GM12878 (cell line): ENCODE data around the gene CLTCL1. TPM values are rescaled to one million over a fixed set of nuclear protein-coding genes. Genes with fewer than 3 reads are reported as not detected.

Experiments used
- ATAC-seq: fragments of 200-7000 bp; cut with Tn5 transposase; 3 replicates; pipeline ENCODE4 v1.9.1; 2020; ENCODE audit warnings: mild to moderate bottlenecking, moderate library complexity
- BruUV-seq: library from RNA; stranded (reverse); fragments of 400-500 nt; replicated peaks from 2 replicates; lab custom pipeline; 2021; lab: Mats Ljungman, UMichigan
- CTCF ChIA-PET: fragments of 300-600 bp; sonication (Branson Sonifier 250); formaldehyde crosslinking; extraction: SDS; loops from one replicate; lab custom pipeline; 2021; ENCODE audit warnings: inconsistent platforms; lab: Yijun Ruan, JAX
- POLR2A ChIA-PET: fragments of 350-600 bp; formaldehyde crosslinking; extraction: SDS; loops from one replicate; lab custom pipeline; 2021; ENCODE audit warnings: inconsistent platforms; lab: Charles Lee
- RAD21 ChIA-PET: fragments of 300-600 bp; sonication (Branson Sonifier 250); formaldehyde crosslinking; loops from one replicate; lab custom pipeline; 2023; ENCODE audit warnings: antibody characterized with exemption; ENCODE audit not compliant: unreplicated experiment; lab: Charles Lee
- SMC1A ChIA-PET: fragments of 300-600 bp; sonication (Branson Sonifier 250); formaldehyde crosslinking; loops from one replicate; lab custom pipeline; 2023; ENCODE audit not compliant: unreplicated experiment, uncharacterized antibody; lab: Charles Lee
- DNase-seq: peaks from one replicate; pipeline ENCODE4 v3.0.0-alpha.2; 2011; ENCODE audit warnings: low read depth, low spot score
- FAIRE-seq: peaks from 3 replicates; lab custom pipeline; 2011; peaks lifted over from hg19 to GRCh38; lab: Jason Lieb, UNC
- H2AFZ ChIP-seq: 2 replicates; pipeline ENCODE4 v1.6.0; 2011; ENCODE audit warnings: low read depth, low read length, control low read depth; ENCODE audit not compliant: control insufficient read depth
- H3K27ac ChIP-seq: 2 replicates; pipeline ENCODE4 v1.5.1; 2011; ENCODE audit warnings: control low read depth; ENCODE audit not compliant: control insufficient read depth, insufficient read depth
- H3K27me3 ChIP-seq, 2 experiments: replicated peaks in 1 of 2; 2 replicates each; pipeline versions ENCODE4 v1.6.0 to v1.6.1; 2011; ENCODE audit warnings: low read length in 1 of 2; ENCODE audit not compliant: control insufficient read depth in 2 of 2, insufficient read depth in 2 of 2
- H3K36me3 ChIP-seq, 2 experiments: 2 replicates each; pipeline ENCODE4 v1.5.1; 2011; ENCODE audit warnings: low read length in 1 of 2; ENCODE audit not compliant: control insufficient read depth in 2 of 2, insufficient read depth in 2 of 2
- H3K4me1 ChIP-seq: 2 replicates; pipeline ENCODE4 v1.6.1; 2011; ENCODE audit warnings: mild to moderate bottlenecking, low read length, moderate library complexity, mixed read lengths; ENCODE audit not compliant: control insufficient read depth, insufficient read depth
- H3K4me2 ChIP-seq: 2 replicates; pipeline ENCODE4 v1.6.0; 2011; ENCODE audit warnings: control low read depth; ENCODE audit not compliant: control insufficient read depth, insufficient read depth
- H3K4me3 ChIP-seq: fragments of 200-600 bp; sonication (generic); 2 replicates; pipeline ENCODE4 v1.5.1; 2016
- H3K79me2 ChIP-seq: 2 replicates; pipeline ENCODE4 v1.6.0; 2011; ENCODE audit warnings: low read length; ENCODE audit not compliant: control insufficient read depth, insufficient read depth
- H3K9ac ChIP-seq: 2 replicates; pipeline ENCODE4 v1.8.0; 2011; ENCODE audit warnings: low read length, control low read depth, mixed read lengths; ENCODE audit not compliant: control insufficient read depth, insufficient read depth
- H3K9me3 ChIP-seq: replicated peaks from 3 replicates; pipeline ENCODE4 v1.5.1; 2011; ENCODE audit warnings: mild to moderate bottlenecking, low read length; ENCODE audit not compliant: control insufficient read depth, insufficient read depth
- H4K20me1 ChIP-seq: 2 replicates; pipeline ENCODE4 v1.6.0; 2011; ENCODE audit not compliant: control insufficient read depth, insufficient read depth
- CBFB ChIP-seq: IDR thresholded peaks from 2 replicates; pipeline ENCODE4 v1.6.1; 2016; ENCODE audit warnings: antibody characterized with exemption, low read depth
- CBX5 ChIP-seq: sonication (generic); IDR thresholded peaks from 2 replicates; pipeline ENCODE4 v1.6.1; 2016; ENCODE audit warnings: low read depth, moderate library complexity, mild to moderate bottlenecking, inconsistent platforms
- CHD2 ChIP-seq: IDR thresholded peaks from 2 replicates; pipeline ENCODE4 v1.6.1; 2011; ENCODE audit warnings: low read depth, low read length, improper control_type of control experiment, borderline replicate concordance
- E4F1 ChIP-seq: fragments of 450-650 bp; IDR thresholded peaks from 2 replicates; pipeline ENCODE4 v1.6.1; 2018; ENCODE audit warnings: borderline replicate concordance, mild to moderate bottlenecking; ENCODE audit not compliant: partially characterized antibody
- EZH2 ChIP-seq: IDR thresholded peaks from 2 replicates; pipeline ENCODE4 v1.6.1; 2012; ENCODE audit warnings: low read depth, mild to moderate bottlenecking, control low read depth, inconsistent platforms, low read length, borderline replicate concordance; ENCODE audit not compliant: control insufficient read depth
- HDAC2 ChIP-seq: fragments of 200-600 bp; sonication (generic); IDR thresholded peaks from 2 replicates; pipeline ENCODE4 v1.6.1; 2017
- IKZF1 ChIP-seq: fragments of 450-650 bp; conservative IDR thresholded peaks from 2 replicates; pipeline ENCODE4 v1.6.1; 2017; ENCODE audit warnings: antibody characterized with exemption, mild to moderate bottlenecking
- IRF3 ChIP-seq: fragments of 450-650 bp; IDR thresholded peaks from 2 replicates; pipeline ENCODE4 v1.6.1; 2014; ENCODE audit warnings: mild to moderate bottlenecking
- NBN ChIP-seq: fragments of 450-650 bp; IDR thresholded peaks from 2 replicates; pipeline ENCODE4 v1.6.1; 2016
- PKNOX1 ChIP-seq: fragments of 450-650 bp; IDR thresholded peaks from 2 replicates; pipeline ENCODE4 v1.6.1; 2016; ENCODE audit warnings: mild to moderate bottlenecking
- PML ChIP-seq: IDR thresholded peaks from 2 replicates; pipeline ENCODE4 v1.6.1; 2012; ENCODE audit warnings: low read length, inconsistent platforms
- SIX5 ChIP-seq: IDR thresholded peaks from 2 replicates; pipeline ENCODE4 v1.6.1; 2011; ENCODE audit warnings: mild to moderate bottlenecking, low read depth, low read length, moderate library complexity; ENCODE audit not compliant: severe bottlenecking
- SKIL ChIP-seq: fragments of 450-650 bp; IDR thresholded peaks from 2 replicates; pipeline ENCODE4 v1.6.1; 2017; ENCODE audit warnings: mild to moderate bottlenecking, low read depth, inconsistent platforms; ENCODE audit not compliant: poor library complexity, severe bottlenecking
- SMC3 ChIP-seq: IDR thresholded peaks from 2 replicates; pipeline ENCODE4 v1.6.1; 2011; ENCODE audit warnings: low read length, improper control_type of control experiment, borderline replicate concordance
- SREBF2 ChIP-seq: IDR thresholded peaks from 2 replicates; pipeline ENCODE4 v1.6.1; 2012; ENCODE audit warnings: mild to moderate bottlenecking, low read length
- STAT3 ChIP-seq: IDR thresholded peaks from 2 replicates; pipeline ENCODE4 v1.6.1; 2011; ENCODE audit warnings: low read depth, low read length, improper control_type of control experiment
- TBL1XR1 ChIP-seq: IDR thresholded peaks from 2 replicates; pipeline ENCODE4 v1.6.1; 2012; ENCODE audit warnings: low read depth, low read length, improper control_type of control experiment
- YY1 ChIP-seq: IDR thresholded peaks from 2 replicates; pipeline ENCODE4 v1.6.1; 2011; ENCODE audit warnings: low read depth, mild to moderate bottlenecking, low read length
- in situ Hi-C: fragments of 300-500 bp; cut with MboI; formaldehyde crosslinking; loops from 9 replicates; pipeline ENCODE4 v1.14.3; 2018; ENCODE audit warnings: mixed read lengths
- intact Hi-C: fragments of 100-400 bp; cut with micrococcal nuclease; formaldehyde crosslinking; loops from one replicate; pipeline ENCODE4 v1.14.2; 2022; ENCODE audit not compliant: unreplicated experiment
- polyA plus RNA-seq, 11 experiments: library from polyadenylated mRNA; depleted of rRNA in 4 of 11; unstranded in 6 of 11; stranded (reverse) in 5 of 11; fragments of >200 nt; fragmentation: Nextera tagmentation in 4 of 11; fragmentation: Illumina TruSeq in 1 of 11; extraction: Ambion mirVana in 4 of 11; extraction: Trizol in 1 of 11; gene quantifications; 1 replicate in 1 of 11; 2 replicates in 10 of 11; pipeline versions ENCODE4 v1.2.1 to v1.2.3, GENCODE V29; 2011 to 2016; ENCODE audit warnings: inconsistent platforms in 2 of 11, missing spikeins in 2 of 11, low read depth in 1 of 11
- total RNA-seq, 4 experiments: library from RNA; depleted of rRNA in 3 of 4; stranded (reverse); fragments of >200 nt in 3 of 4; fragmentation: Illumina TruSeq in 1 of 4; extraction: Trizol in 1 of 4; gene quantifications; 2 replicates each; pipeline versions ENCODE4 v1.2.1 to v1.2.3, GENCODE V29; 2013 to 2021

Gene CLTCL1
- total and polyA plus RNA-seq, 10 of the 15 experiments (the other 5 are each of a cell fraction or from before 2014, with no cell fraction given): under 0.01 to 0.35 (median 0.12) TPM; not detected in 2

- Histone ChIP-seq H4K20me1 (no peaks in the 10 kb centered on the region), H3K4me1 (peaks cover 9% of the 10 kb centered on the region), H2AFZ (no peak overlapping the region), H3K9ac (no peak overlapping the region), H3K27ac (no peak overlapping the region), H3K36me3 (no peaks in the 10 kb centered on the region), H3K27me3 (peaks cover 3 to 4% of the 10 kb centered on the region in 2 experiments), H3K4me3 (no peak overlapping the region), H3K4me2 (no peak overlapping the region), H3K9me3 (no peaks in the 10 kb centered on the region), H3K79me2 (no peaks in the 10 kb centered on the region)
- ATAC-seq (no peak), FAIRE-seq (no peak), DNase-seq (no peak)
- POLR2A ChIA-PET: no interaction called here
- intact Hi-C loops: loop anchor here (10.0 kb wide), 2 partner anchors 129 to 179 kb away; partner anchors contain the start of genes CDC45 and UFD1
- in situ Hi-C loops: no loop called here
- no TSS peak for BruUV-seq
- RAD21 ChIA-PET: interaction anchor here (1.1 to 1.4 kb wide), 2 partner anchors 117 to 181 kb away, joined by 3 to 4 read pairs; partner anchors contain the start of gene SLC25A1
- TF ChIP-seq CBX5 (no peak), CBFB (no peak), CHD2 (no peak), HDAC2 (no peak), PKNOX1 (no peak), SKIL (no peak), YY1 (no peak), IKZF1 (no peak), STAT3 (no peak), EZH2 (no peak), SMC3 (no peak), NBN (no peak), SIX5 (no peak), IRF3 (no peak), TBL1XR1 (no peak), E4F1 (no peak), SREBF2 (no peak), PML (no peak)
- CTCF ChIA-PET: interaction anchor here (0.6 to 2.9 kb wide), 4 partner anchors 10 to 1103 kb away, joined by 3 to 10 read pairs (median 4); partner anchors contain the start of gene SLC25A1
- SMC1A ChIA-PET: interaction anchor here (0.9 to 1.7 kb wide), 6 partner anchors 10 to 334 kb away, joined by 3 to 5 read pairs (median 4); partner anchors contain the start of gene CDC45
Observed at GRCh38 chr22:19295733-19296132, 4.2 kb upstream of the CLTCL1 start.
